ENCODE data around the gene ZNF318.
"Not testable (repeated sequence)": the region's sequence is repeated elsewhere in the genome, so short reads cannot be mapped to it uniquely, and the experiment has no call there.

Gene ZNF318

GRCh38 chr6:43304361-43304760, 65.1 kb downstream of the ZNF318 start:
- no peaks in the 10 kb centered on the region for H3K36me3 ChIP-seq (ENCODE audit: control insufficient read depth in 4 of 4, insufficient read depth in 4 of 4, low read length in 3 of 4)
- POLR2A ChIA-PET: no interaction called here

DNA sequence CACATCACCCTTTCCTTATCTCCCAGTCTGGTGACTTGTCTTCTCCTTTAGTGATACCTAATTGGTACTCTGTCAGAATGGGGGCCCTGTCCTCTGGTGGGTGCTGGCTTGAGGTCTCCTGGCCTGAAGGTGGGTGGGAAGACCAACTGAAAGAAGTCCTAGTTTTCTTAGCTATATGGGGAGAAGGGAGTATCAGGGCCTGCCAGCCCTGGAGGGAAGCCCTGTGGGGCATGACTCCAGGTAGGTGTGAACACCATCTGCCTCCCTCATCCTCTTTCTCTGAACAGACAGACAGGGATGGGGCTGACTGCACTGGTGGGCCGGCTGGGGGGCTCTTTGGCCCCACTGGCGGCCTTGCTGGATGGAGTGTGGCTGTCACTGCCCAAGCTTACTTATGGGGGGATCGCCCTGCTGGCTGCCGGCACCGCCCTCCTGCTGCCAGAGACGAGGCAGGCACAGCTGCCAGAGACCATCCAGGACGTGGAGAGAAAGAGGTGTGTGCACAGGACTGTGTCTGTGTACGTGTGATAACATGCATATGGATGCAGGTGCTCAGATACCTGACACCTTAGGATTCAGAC, 65.6 kb downstream of the ZNF318 start:
- no peak for DNase-seq
- Histone ChIP-seq H3K4me3 (ENCODE audit: control insufficient read depth in 1 of 7, extremely low read depth in 1 of 7, insufficient read depth in 4 of 7, low read depth in 2 of 7, low read length in 6 of 7) (no peak overlapping the region), H3K9me3 (ENCODE audit: control extremely low read depth in 1 of 5, control insufficient read depth in 4 of 5, insufficient read depth in 2 of 5, low read depth in 1 of 5, low read length in 4 of 5) (no peaks in the 10 kb centered on the region), H3K36me3 (ENCODE audit: control insufficient read depth in 4 of 4, insufficient read depth in 4 of 4, low read length in 3 of 4) (no peaks in the 10 kb centered on the region), H3K4me1 (ENCODE audit: control extremely low read depth in 1 of 4, control insufficient read depth in 4 of 4, insufficient read depth in 4 of 4, low read length in 3 of 4) (peaks cover under 1 to 14% (median 10%) of the 10 kb centered on the region in 4 experiments), H3K27ac (ENCODE audit: insufficient read depth in 1 of 2, low read depth in 1 of 2, low read length in 2 of 2, poor library complexity in 1 of 2, severe bottlenecking in 2 of 2) (no peak overlapping the region), H3K27me3 (replicated peaks in 2 of 5; ENCODE audit: control insufficient read depth in 4 of 5, insufficient read depth in 5 of 5, low read length in 4 of 5) (peaks cover 0 to 15% (median 2%) of the 10 kb centered on the region in 5 experiments)
- 95% methylated on average over 8 of the region's 8 CpGs for WGBS (ENCODE audit: insufficient coverage)
- CTCF ChIA-PET: interaction anchor here (1.5 kb wide), 1 partner anchor 16 kb away, joined by 3 read pairs; no protein-coding TSS in a partner anchor
- POLR2A ChIA-PET: no interaction called here

More at GRCh38 chr6:43304361-43304760, 65.1 kb downstream of the ZNF318 start:
- H3K4me1 ChIP-seq (ENCODE audit: control extremely low read depth in 1 of 4, control insufficient read depth in 4 of 4, insufficient read depth in 4 of 4, low read length in 3 of 4): peaks cover 6 to 15% (median 13%) of the 10 kb centered on the region in 4 experiments
- no peak overlapping the region for H3K4me3 ChIP-seq (ENCODE audit: control insufficient read depth in 1 of 7, extremely low read depth in 1 of 7, insufficient read depth in 4 of 7, low read depth in 2 of 7, low read length in 6 of 7)
- H3K9me3 ChIP-seq (ENCODE audit: control extremely low read depth in 1 of 5, control insufficient read depth in 4 of 5, insufficient read depth in 2 of 5, low read depth in 1 of 5, low read length in 4 of 5): no peaks in the 10 kb centered on the region
- H3K27me3 ChIP-seq (replicated peaks in 2 of 5; ENCODE audit: control insufficient read depth in 4 of 5, insufficient read depth in 5 of 5, low read length in 4 of 5): peaks cover 0 to 17% (median 2%) of the 10 kb centered on the region in 5 experiments
- CTCF ChIA-PET: interaction anchor here (1.5 kb wide), 1 partner anchor 30 kb away, joined by 3 read pairs; no protein-coding TSS in a partner anchor
- DNase-seq: no peak
- H3K27ac ChIP-seq (ENCODE audit: insufficient read depth in 1 of 2, low read depth in 1 of 2, low read length in 2 of 2, poor library complexity in 1 of 2, severe bottlenecking in 2 of 2): no peak overlapping the region
- WGBS (ENCODE audit: insufficient coverage): 100% methylated on average over 1 of the region's 3 CpGs

- H3K27ac ChIP-seq (ENCODE audit: insufficient read depth in 1 of 2, low read depth in 1 of 2, low read length in 2 of 2, poor library complexity in 1 of 2, severe bottlenecking in 2 of 2); H3K27me3 ChIP-seq (replicated peaks in 2 of 5; ENCODE audit: control insufficient read depth in 4 of 5, insufficient read depth in 5 of 5, low read length in 4 of 5); H3K36me3 ChIP-seq (ENCODE audit: control insufficient read depth in 4 of 4, insufficient read depth in 4 of 4, low read length in 3 of 4); POLR2A ChIA-PET; H3K4me3 ChIP-seq (ENCODE audit: control insufficient read depth in 1 of 7, extremely low read depth in 1 of 7, insufficient read depth in 4 of 7, low read depth in 2 of 7, low read length in 6 of 7); H3K9me3 ChIP-seq (ENCODE audit: control extremely low read depth in 1 of 5, control insufficient read depth in 4 of 5, insufficient read depth in 2 of 5, low read depth in 1 of 5, low read length in 4 of 5); DNase-seq; H3K4me1 ChIP-seq (ENCODE audit: control extremely low read depth in 1 of 4, control insufficient read depth in 4 of 4, insufficient read depth in 4 of 4, low read length in 3 of 4): not testable (repeated sequence)
- CTCF ChIA-PET: interaction anchor here (1.5 kb wide), 1 partner anchor 15 kb away, joined by 3 read pairs; no protein-coding TSS in a partner anchor
- 96% methylated on average over 6 of the region's 11 CpGs for WGBS (ENCODE audit: insufficient coverage)
Observed at GRCh38 chr6:43303006-43303405, 66.4 kb downstream of the ZNF318 start.

GRCh38 chr6:43302126-43302525, 67.3 kb downstream of the ZNF318 start:
- no peak for DNase-seq
- WGBS (ENCODE audit: insufficient coverage): 89% methylated on average over 17 of the region's 19 CpGs
- no peak overlapping the region for H3K27ac ChIP-seq (ENCODE audit: insufficient read depth in 1 of 2, low read depth in 1 of 2, low read length in 2 of 2, poor library complexity in 1 of 2, severe bottlenecking in 2 of 2)
- H3K9me3 ChIP-seq (ENCODE audit: control extremely low read depth in 1 of 5, control insufficient read depth in 4 of 5, insufficient read depth in 2 of 5, low read depth in 1 of 5, low read length in 4 of 5): no peaks in the 10 kb centered on the region
- H3K36me3 ChIP-seq (ENCODE audit: control insufficient read depth in 4 of 4, insufficient read depth in 4 of 4, low read length in 3 of 4): no peaks in the 10 kb centered on the region
- H3K27me3 ChIP-seq (replicated peaks in 2 of 5; ENCODE audit: control insufficient read depth in 4 of 5, insufficient read depth in 5 of 5, low read length in 4 of 5): peaks cover 0 to 11% (median 1%) of the 10 kb centered on the region in 5 experiments
- ChIA-PET POLR2A (interaction anchor here (0.6 kb wide), 1 partner anchor 716 kb away, joined by 3 read pairs; no protein-coding TSS in a partner anchor), CTCF (no interaction called here)
- H3K4me3 ChIP-seq (ENCODE audit: control insufficient read depth in 1 of 7, extremely low read depth in 1 of 7, insufficient read depth in 4 of 7, low read depth in 2 of 7, low read length in 6 of 7): no peak overlapping the region
- no peaks in the 10 kb centered on the region for H3K4me1 ChIP-seq (ENCODE audit: control extremely low read depth in 1 of 4, control insufficient read depth in 4 of 4, insufficient read depth in 4 of 4, low read length in 3 of 4)

DNA sequence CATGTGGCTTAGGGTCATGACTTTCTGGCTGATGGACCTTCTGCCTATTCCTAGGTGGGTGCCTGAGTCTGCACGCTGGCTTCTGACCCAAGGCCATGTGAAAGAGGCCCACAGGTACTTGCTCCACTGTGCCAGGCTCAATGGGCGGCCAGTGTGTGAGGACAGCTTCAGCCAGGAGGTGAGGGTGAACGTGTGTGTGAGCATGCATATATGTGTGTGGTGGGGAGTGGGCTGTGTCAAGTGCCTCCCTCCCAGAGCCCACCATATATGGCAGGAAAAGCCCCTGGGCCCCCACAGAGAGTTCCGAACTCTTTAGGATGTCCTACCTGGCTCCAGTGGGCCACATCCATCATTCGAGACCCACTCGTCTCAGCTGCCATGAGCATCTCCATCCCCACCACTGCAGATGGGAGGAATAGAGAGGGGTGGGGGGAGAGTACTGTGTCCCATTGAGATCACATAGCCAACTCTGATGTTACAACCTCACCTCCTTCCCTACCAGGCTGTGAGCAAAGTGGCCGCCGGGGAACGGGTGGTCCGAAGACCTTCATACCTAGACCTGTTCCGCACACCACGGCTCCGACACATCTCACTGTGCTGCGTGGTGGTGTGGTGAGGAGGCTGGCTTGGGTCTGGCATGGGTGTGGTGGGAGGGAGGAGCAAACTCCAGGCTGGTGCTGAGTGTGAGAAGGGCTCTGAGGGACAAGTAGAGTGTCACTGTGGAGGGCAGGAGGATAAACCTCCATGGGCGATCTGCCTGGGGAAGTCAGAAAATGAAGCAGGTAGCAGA, 68.2 kb downstream of the ZNF318 start:
- H3K27me3 ChIP-seq (replicated peaks in 2 of 5; ENCODE audit: control insufficient read depth in 4 of 5, insufficient read depth in 5 of 5, low read length in 4 of 5): peaks cover 0 to 14% (median 1%) of the 10 kb centered on the region in 5 experiments
- CTCF ChIA-PET: no interaction called here
- POLR2A ChIA-PET: no interaction called here
- no peaks in the 10 kb centered on the region for H3K4me1 ChIP-seq (ENCODE audit: control extremely low read depth in 1 of 4, control insufficient read depth in 4 of 4, insufficient read depth in 4 of 4, low read length in 3 of 4)
- H3K36me3 ChIP-seq (ENCODE audit: control insufficient read depth in 4 of 4, insufficient read depth in 4 of 4, low read length in 3 of 4): no peaks in the 10 kb centered on the region
- DNase-seq: no peak
- H3K9me3 ChIP-seq (ENCODE audit: control extremely low read depth in 1 of 5, control insufficient read depth in 4 of 5, insufficient read depth in 2 of 5, low read depth in 1 of 5, low read length in 4 of 5): no peaks in the 10 kb centered on the region
- H3K27ac ChIP-seq (ENCODE audit: insufficient read depth in 1 of 2, low read depth in 1 of 2, low read length in 2 of 2, poor library complexity in 1 of 2, severe bottlenecking in 2 of 2): no peak overlapping the region
- WGBS (ENCODE audit: insufficient coverage): 83% methylated on average over 5 of the region's 15 CpGs
- no peak overlapping the region for H3K4me3 ChIP-seq (ENCODE audit: control insufficient read depth in 1 of 7, extremely low read depth in 1 of 7, insufficient read depth in 4 of 7, low read depth in 2 of 7, low read length in 6 of 7)

- no peaks in the 10 kb centered on the region for H3K4me1 ChIP-seq (ENCODE audit: control extremely low read depth in 1 of 4, control insufficient read depth in 4 of 4, insufficient read depth in 4 of 4, low read length in 3 of 4)
- no peak overlapping the region for H3K4me3 ChIP-seq (ENCODE audit: control insufficient read depth in 1 of 7, extremely low read depth in 1 of 7, insufficient read depth in 4 of 7, low read depth in 2 of 7, low read length in 6 of 7)
- no peaks in the 10 kb centered on the region for H3K9me3 ChIP-seq (ENCODE audit: control extremely low read depth in 1 of 5, control insufficient read depth in 4 of 5, insufficient read depth in 2 of 5, low read depth in 1 of 5, low read length in 4 of 5)
- no peaks in the 10 kb centered on the region for H3K36me3 ChIP-seq (ENCODE audit: control insufficient read depth in 4 of 4, insufficient read depth in 4 of 4, low read length in 3 of 4)
- peaks cover 0 to 14% (median 1%) of the 10 kb centered on the region in 5 experiments for H3K27me3 ChIP-seq (replicated peaks in 2 of 5; ENCODE audit: control insufficient read depth in 4 of 5, insufficient read depth in 5 of 5, low read length in 4 of 5)
- ChIA-PET CTCF (interaction anchor here (2.2 kb wide), 1 partner anchor 9 kb away, joined by 13 read pairs; the partner anchor contains the start of gene CRIP3), POLR2A (no interaction called here)
- WGBS (ENCODE audit: insufficient coverage): 98% methylated on average over 15 of the region's 18 CpGs
- no peak overlapping the region for H3K27ac ChIP-seq (ENCODE audit: insufficient read depth in 1 of 2, low read depth in 1 of 2, low read length in 2 of 2, poor library complexity in 1 of 2, severe bottlenecking in 2 of 2)
- no peak for DNase-seq
Observed at GRCh38 chr6:43299338-43300293, 69.8 kb downstream of the ZNF318 start.

Measured in common myeloid progenitor, CD34-positive (primary cell).